Adrenal gland (tissue), 12 donors: ENCODE data around the gene STXBP5. TPM values are rescaled to one million over a fixed set of nuclear protein-coding genes. Genes with fewer than 3 reads are reported as not detected.

ENCODE experiments used
- DNase-seq, 7 donors: peaks; one replicate each; pipeline ENCODE4 v3.0.0-alpha.2; 2019 to 2020
- H3K27ac ChIP-seq, 5 donors: fragments of 200-600 bp; sonication (generic) in 4 of 5; 1 replicate in 3 of 5; 2 replicates in 2 of 5; pipeline versions ENCODE4 v1.5.1 to v1.8.0; 2016 to 2020; ENCODE audit warnings: mild to moderate bottlenecking in 1 of 5
- H3K27me3 ChIP-seq: fragments of 200-600 bp; 2 replicates; pipeline ENCODE4 v1.8.0; 2021
- H3K36me3 ChIP-seq, 2 donors: fragments of 200-600 bp; replicated peaks in 1 of 2; 1 replicate in 1 of 2; 2 replicates in 1 of 2; pipeline versions ENCODE4 v1.5.1 to v1.8.0; 2018 to 2022
- H3K4me1 ChIP-seq, 2 donors: fragments of 200-600 bp; replicated peaks in 1 of 2; 1 replicate in 1 of 2; 2 replicates in 1 of 2; pipeline versions ENCODE4 v1.5.1 to v1.8.0; 2018 to 2021
- H3K4me3 ChIP-seq, 4 donors: fragments of 200-600 bp; sonication (generic) in 3 of 4; one replicate each; pipeline ENCODE4 v1.5.1; 2016 to 2018
- H3K9me3 ChIP-seq, 3 donors: fragments of 200-600 bp; sonication (generic) in 1 of 3; replicated peaks in 1 of 3; 1 replicate in 2 of 3; 2 replicates in 1 of 3; pipeline versions ENCODE4 v1.5.1 to v1.8.0; 2016 to 2021
- CTCF ChIP-seq, 6 experiments: fragments of 450-650 bp in 4 of 6; fragments of 200-600 bp in 2 of 6; sonication (generic) in 1 of 6; IDR thresholded peaks; 1 replicate in 5 of 6; 2 replicates in 1 of 6; pipeline versions ENCODE4 v1.5.1 to v1.8.0; 2016 to 2021; ENCODE audit warnings: antibody characterized with exemption in 6 of 6, mild to moderate bottlenecking in 2 of 6, moderate library complexity in 1 of 6
- POLR2A ChIP-seq, 2 donors: fragments of 450-650 bp; IDR thresholded peaks; one replicate each; pipeline ENCODE4 v1.6.1; 2017; ENCODE audit warnings: antibody characterized with exemption in 2 of 2, mild to moderate bottlenecking in 2 of 2, moderate library complexity in 1 of 2
- WGBS, 4 donors: extraction: QIAGEN DNeasy Blood & Tissue Kit in 2 of 4; methylation state at CpG; one replicate each; pipeline versions ENCODE4 v1.1.5 to v1.1.7; 2013 to 2017; 5-methylcytosine and 5-hydroxymethylcytosine counted together
- intact Hi-C, 2 donors: fragments of 100-400 bp; cut with DNase I; formaldehyde crosslinking; loops; one replicate each; pipeline versions ENCODE4 v1.14.1 to v1.15.0; 2022 to 2023
- polyA plus RNA-seq, 3 donors: library from polyadenylated mRNA; stranded (reverse); fragments of 200-250 nt in 2 of 3; fragments of 350-450 nt in 1 of 3; fragmentation: Illumina TruSeq in 1 of 3; extraction: RNeasy Lipid Tissue Mini Kit (QIAGEN cat#74804) in 1 of 3; gene quantifications; one replicate each; pipeline ENCODE4 v1.2.3, GENCODE V29; 2013 to 2014
- total RNA-seq, 9 donors: library from RNA; depleted of rRNA in 4 of 9; stranded (reverse); fragments of >200 nt in 4 of 9; fragments of 120-200 nt in 1 of 9; fragmentation: NEBNext Ultra II Directional in 1 of 9; extraction: Animal tissue kit (Norgen Biotek cat#: 25700) in 1 of 9; gene quantifications; one replicate each; pipeline versions ENCODE4 v1.1.0 to v1.2.4, GENCODE V29; 2013 to 2023
- donor health status: healthy with polysubstance abuse.
- donor health status: Bipolar disorder and iron deficiency.
- donor health status: DM: yes; HTN: yes; CAD: no.
- donor health status: DM: no; HTN: no; CAD: no.
- donor health status: DM: no; HTN: no; CAD: no.
- donor health status: DM: yes; HTN: yes; CAD: no.

The STXBP5 gene
- total and polyA plus RNA-seq, 12 donors = 18.0 to 66.3 (median 30.1) TPM

GRCh38 chr6:147421903-147422302, 217.7 kb downstream of the STXBP5 start:
- no peaks in the 10 kb centered on the region for H3K27me3 ChIP-seq
- H3K27ac ChIP-seq = no peak overlapping the region
- no peak overlapping the region for H3K4me3 ChIP-seq
- no peaks in the 10 kb centered on the region for H3K36me3 ChIP-seq
- intact Hi-C loops = no loop called here
- H3K4me1 ChIP-seq = no peaks in the 10 kb centered on the region
- no peaks in the 10 kb centered on the region for H3K9me3 ChIP-seq
- TF ChIP-seq POLR2A (IDR thresholded peaks at IDR 0.05) (no peak), CTCF (IDR thresholded peaks at IDR 0.05) (no peak)
- no peak for DNase-seq

GRCh38 chr6:147423111-147423510, 218.9 kb downstream of the STXBP5 start:
- no peak overlapping the region for H3K4me3 ChIP-seq
- TF ChIP-seq POLR2A (IDR thresholded peaks at IDR 0.05) = no peak
- no peaks in the 10 kb centered on the region for H3K9me3 ChIP-seq
- no peak overlapping the region for H3K27ac ChIP-seq
- DNase-seq = no peak
- no peaks in the 10 kb centered on the region for H3K27me3 ChIP-seq
- WGBS, 4 donors = 93 to 96% (median 94%) methylated on average over 6 to 11 of the region's 11 CpGs
- H3K36me3 ChIP-seq = no peaks in the 10 kb centered on the region
- H3K4me1 ChIP-seq = no peaks in the 10 kb centered on the region
- intact Hi-C loops = no loop called here

GRCh38 chr6:147429794-147430193, 225.6 kb downstream of the STXBP5 start:
- no peaks in the 10 kb centered on the region for H3K36me3 ChIP-seq
- H3K4me3 ChIP-seq = no peak overlapping the region
- no peaks in the 10 kb centered on the region for H3K9me3 ChIP-seq
- 34 to 41% (median 38%) methylated on average over 3 of the region's 3 CpGs for WGBS, 4 donors
- H3K27ac ChIP-seq = no peak overlapping the region
- H3K4me1 ChIP-seq = no peaks in the 10 kb centered on the region
- no peaks in the 10 kb centered on the region for H3K27me3 ChIP-seq
- intact Hi-C loops = no loop called here
- no peak for DNase-seq
- TF ChIP-seq POLR2A (IDR thresholded peaks at IDR 0.05) (no peak), CTCF (IDR thresholded peaks at IDR 0.05) (no peak)

- no peak for TF ChIP-seq CTCF (IDR thresholded peaks at IDR 0.05)
- TF ChIP-seq POLR2A (IDR thresholded peaks at IDR 0.05) = no peak
- 79 to 84% (median 82%) methylated on average over 2 of the region's 2 CpGs for WGBS, 4 donors
- H3K27me3 ChIP-seq = no peaks in the 10 kb centered on the region
- H3K27ac ChIP-seq = no peak overlapping the region
- no peaks in the 10 kb centered on the region for H3K4me1 ChIP-seq
- H3K9me3 ChIP-seq = no peaks in the 10 kb centered on the region
- H3K36me3 ChIP-seq = no peaks in the 10 kb centered on the region
- intact Hi-C loops = no loop called here
- no peak overlapping the region for H3K4me3 ChIP-seq
- no peak for DNase-seq
Observed at GRCh38 chr6:147430811-147431210, 226.6 kb downstream of the STXBP5 start.

GRCh38 chr6:147434076-147434475, 229.9 kb downstream of the STXBP5 start:
- H3K4me3 ChIP-seq = no peak overlapping the region
- no peak for DNase-seq
- H3K9me3 ChIP-seq = no peaks in the 10 kb centered on the region
- WGBS, 4 donors = 59 to 76% (median 71%) methylated on average over 4 of the region's 4 CpGs
- no peak overlapping the region for H3K27ac ChIP-seq
- H3K27me3 ChIP-seq = no peaks in the 10 kb centered on the region
- no peak for TF ChIP-seq CTCF (IDR thresholded peaks at IDR 0.05)
- TF ChIP-seq POLR2A (IDR thresholded peaks at IDR 0.05) = no peak
- intact Hi-C loops = no loop called here
- no peaks in the 10 kb centered on the region for H3K36me3 ChIP-seq
- no peaks in the 10 kb centered on the region for H3K4me1 ChIP-seq
